Ishikawa (cell line): Measurements from ENCODE around the gene GET4.

ENCODE experiments used
- CEBPB ChIP-seq: IDR thresholded peaks from 2 replicates; pipeline ENCODE4 v1.6.1; 2012
- CREB1 ChIP-seq: IDR thresholded peaks from 2 replicates; pipeline ENCODE4 v1.6.1; 2012; ENCODE audit warnings: low read depth
- EP300 ChIP-seq: IDR thresholded peaks from 2 replicates; pipeline ENCODE4 v1.6.1; 2012; ENCODE audit warnings: borderline replicate concordance
- FOXM1 ChIP-seq: IDR thresholded peaks from 2 replicates; pipeline ENCODE4 v1.6.1; 2012; ENCODE audit warnings: low read depth, borderline replicate concordance
- MAX ChIP-seq: IDR thresholded peaks from 2 replicates; pipeline ENCODE4 v1.6.1; 2012
- RAD21 ChIP-seq: IDR thresholded peaks from 2 replicates; pipeline ENCODE4 v1.6.1; 2012; ENCODE audit warnings: low read depth
- TAF1 ChIP-seq: IDR thresholded peaks from 2 replicates; pipeline ENCODE4 v1.6.1; 2012; ENCODE audit warnings: low read depth, mild to moderate bottlenecking
- TCF12 ChIP-seq: IDR thresholded peaks from 2 replicates; pipeline ENCODE4 v1.6.1; 2012; ENCODE audit warnings: low read depth
- TEAD4 ChIP-seq: IDR thresholded peaks from 2 replicates; pipeline ENCODE4 v1.6.1; 2012
- USF1 ChIP-seq: IDR thresholded peaks from 2 replicates; pipeline ENCODE4 v1.6.1; 2012
- ZBTB7A ChIP-seq: IDR thresholded peaks from 2 replicates; pipeline ENCODE4 v1.6.1; 2012; ENCODE audit warnings: low read depth

DNA sequence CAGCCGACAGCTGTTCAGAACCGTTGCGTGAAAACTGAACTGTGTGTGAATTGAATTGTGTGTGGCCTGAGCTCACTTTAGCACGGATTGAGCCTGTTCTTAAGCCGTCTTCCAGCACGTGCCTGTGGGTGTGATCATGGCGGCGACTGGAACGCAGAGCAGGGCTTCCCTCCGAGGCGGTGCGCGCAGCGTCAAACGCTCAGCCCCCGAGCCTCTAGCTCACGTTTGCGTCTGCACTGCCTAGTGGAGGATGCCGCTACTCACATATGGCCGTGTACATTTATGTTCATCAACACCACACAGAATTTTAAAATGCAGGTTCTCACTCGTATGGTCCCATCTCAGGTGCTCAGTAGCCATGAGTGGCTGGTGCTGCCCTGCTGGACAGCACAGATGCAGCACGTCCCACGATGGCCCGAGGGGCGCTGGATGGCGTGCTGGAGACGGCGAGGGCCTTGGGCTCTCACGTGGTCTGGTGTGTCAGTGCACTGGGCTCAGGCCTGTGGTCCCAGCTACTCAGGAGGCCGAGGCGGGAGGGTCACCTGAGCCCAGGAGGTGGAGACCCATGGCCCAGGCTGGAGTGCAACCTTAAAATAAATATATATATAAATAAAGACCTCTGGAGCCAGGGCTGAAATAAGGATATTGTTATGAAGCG, 22.1 kb upstream of the GET4 start:
- TF ChIP-seq CEBPB (no peak), TEAD4 (no peak), ZBTB7A (no peak), RAD21 (no peak), EP300 (no peak), CREB1 (no peak), TCF12 (no peak), USF1 (no peak), MAX (no peak), TAF1 (no peak), FOXM1 (no peak)
